CD14-positive monocyte (primary cell): ENCODE results near the gene HIBADH. TPM values are rescaled to one million over a fixed set of nuclear protein-coding genes. Genes with fewer than 3 reads are reported as not detected.

Experiments
- DNase-seq, 3 donors: peaks; one replicate each; pipeline ENCODE4 v3.0.0-alpha.2; 2011 to 2022
- H2AFZ ChIP-seq: 2 replicates; pipeline ENCODE4 v1.6.0; 2012; ENCODE audit warnings: mild to moderate bottlenecking, low read depth, low read length, inconsistent platforms; ENCODE audit not compliant: insufficient read depth, poor library complexity, severe bottlenecking
- H3K27ac ChIP-seq, 2 donors: 1 replicate in 1 of 2; 2 replicates in 1 of 2; pipeline ENCODE4 v1.5.1; 2012 to 2013; ENCODE audit warnings: low read length in 2 of 2, control low read depth in 1 of 2, inconsistent platforms in 1 of 2, low read depth in 1 of 2, mild to moderate bottlenecking in 1 of 2
- H3K27me3 ChIP-seq, 2 donors: one replicate each; pipeline versions ENCODE4 v1.6.0 to v1.6.1; 2011 to 2013; ENCODE audit warnings: low read length in 2 of 2; ENCODE audit not compliant: control insufficient read depth in 2 of 2, insufficient read depth in 2 of 2
- H3K36me3 ChIP-seq, 2 donors: replicated peaks in 1 of 2; 1 replicate in 1 of 2; 2 replicates in 1 of 2; pipeline versions ENCODE4 v1.5.1 to v1.6.1; 2012 to 2013; ENCODE audit warnings: low read length in 2 of 2, control low read depth in 1 of 2, inconsistent platforms in 1 of 2, mild to moderate bottlenecking in 1 of 2; ENCODE audit not compliant: insufficient read depth in 2 of 2, control insufficient read depth in 1 of 2
- H3K4me1 ChIP-seq, 2 donors: 1 replicate in 1 of 2; 2 replicates in 1 of 2; pipeline versions ENCODE4 v1.5.1 to v1.6.1; 2012 to 2013; ENCODE audit warnings: low read length in 2 of 2, control low read depth in 1 of 2, inconsistent platforms in 1 of 2, mild to moderate bottlenecking in 1 of 2, moderate library complexity in 1 of 2; ENCODE audit not compliant: insufficient read depth in 2 of 2, control insufficient read depth in 1 of 2
- H3K4me2 ChIP-seq: replicated peaks from 2 replicates; pipeline ENCODE3; 2012; ENCODE audit warnings: low read length, moderate library complexity, mild to moderate bottlenecking; ENCODE audit not compliant: poor library complexity, severe bottlenecking; ENCODE audit errors: extremely low read depth
- H3K4me3 ChIP-seq, 3 experiments: fragments of 200-600 bp in 1 of 3; sonication (generic) in 1 of 3; replicated peaks in 1 of 3; 1 replicate in 2 of 3; 2 replicates in 1 of 3; pipeline ENCODE4 v1.5.1; 2011 to 2013; ENCODE audit warnings: low read length in 3 of 3, mild to moderate bottlenecking in 3 of 3, control low read depth in 2 of 3, low read depth in 2 of 3, inconsistent platforms in 1 of 3, moderate library complexity in 1 of 3
- H3K79me2 ChIP-seq: 2 replicates; pipeline ENCODE4 v1.6.0; 2012; ENCODE audit warnings: mild to moderate bottlenecking, control low read depth, inconsistent platforms, low read length, moderate library complexity; ENCODE audit not compliant: insufficient read depth
- H3K9ac ChIP-seq: 2 replicates; pipeline ENCODE4 v1.6.0; 2017; ENCODE audit warnings: low read length, mild to moderate bottlenecking; ENCODE audit not compliant: insufficient read depth, poor library complexity, severe bottlenecking
- H3K9me3 ChIP-seq, 2 donors: replicated peaks in 1 of 2; 1 replicate in 1 of 2; 2 replicates in 1 of 2; pipeline versions ENCODE4 v1.5.1 to v1.6.1; 2012 to 2013; ENCODE audit warnings: low read length in 2 of 2, control low read depth in 1 of 2; ENCODE audit not compliant: control insufficient read depth in 1 of 2, insufficient read depth in 1 of 2
- H4K20me1 ChIP-seq: 2 replicates; pipeline ENCODE4 v1.6.0; 2012; ENCODE audit warnings: mild to moderate bottlenecking, low read length, control low read depth, moderate library complexity; ENCODE audit not compliant: insufficient read depth
- H3K27ac Mint-ChIP-seq, 7 donors: one replicate each; pipeline ENCODE4 v1.8.0; 2020; ENCODE audit warnings: mild to moderate bottlenecking in 7 of 7, mixed read lengths in 7 of 7, moderate library complexity in 6 of 7, inconsistent platforms in 2 of 7
- H3K27me3 Mint-ChIP-seq, 3 donors: one replicate each; pipeline ENCODE4 v1.8.0; 2021 to 2022; ENCODE audit warnings: low read depth in 3 of 3, mild to moderate bottlenecking in 3 of 3, mixed read lengths in 3 of 3, moderate library complexity in 3 of 3, inconsistent platforms in 1 of 3
- H3K36me3 Mint-ChIP-seq, 2 donors: one replicate each; pipeline ENCODE4 v1.8.0; 2020; ENCODE audit warnings: mixed read lengths in 2 of 2, inconsistent platforms in 1 of 2, mild to moderate bottlenecking in 1 of 2
- H3K4me1 Mint-ChIP-seq: one replicate; pipeline ENCODE4 v1.8.0; 2020; ENCODE audit warnings: mild to moderate bottlenecking, mixed read lengths
- H3K4me3 Mint-ChIP-seq, 2 donors: one replicate each; pipeline ENCODE4 v1.8.0; 2020; ENCODE audit warnings: mild to moderate bottlenecking in 2 of 2, mixed read lengths in 2 of 2, moderate library complexity in 1 of 2
- H3K9me3 Mint-ChIP-seq, 7 donors: one replicate each; pipeline ENCODE4 v1.8.0; 2020 to 2022; ENCODE audit warnings: mixed read lengths in 7 of 7, mild to moderate bottlenecking in 6 of 7, moderate library complexity in 6 of 7, inconsistent platforms in 2 of 7
- WGBS: methylation state at CpG from one replicate; pipeline ENCODE4 v1.1.5; 2013; ENCODE audit warnings: missing lambda C conversion rate; ENCODE audit not compliant: insufficient coverage; 5-methylcytosine and 5-hydroxymethylcytosine counted together
- intact Hi-C, 2 donors: fragments of 100-400 bp; cut with micrococcal nuclease; formaldehyde crosslinking; loops; one replicate each; pipeline versions ENCODE4 v1.15.0 to v1.15.1; 2023
- polyA plus RNA-seq, 3 donors: library from polyadenylated mRNA; depleted of rRNA in 1 of 3; unstranded in 2 of 3; stranded (reverse) in 1 of 3; fragments of 300-500 nt in 2 of 3; fragments of >200 nt in 1 of 3; fragmentation: Illumina TruSeq in 2 of 3; gene quantifications; 1 replicate in 2 of 3; 2 replicates in 1 of 3; pipeline ENCODE4 v1.2.3, GENCODE V29; 2012 to 2021
- TF ChIP-seq, protein P1 (sequence below): fragments of 200-600 bp; IDR thresholded peaks from one replicate; pipeline ENCODE4 v1.8.0; 2022; ENCODE audit warnings: antibody characterized with exemption, mild to moderate bottlenecking

HIBADH gene
- polyA plus RNA-seq, 3 donors = 8.9 to 29.1 (median 26.5) TPM

DNA sequence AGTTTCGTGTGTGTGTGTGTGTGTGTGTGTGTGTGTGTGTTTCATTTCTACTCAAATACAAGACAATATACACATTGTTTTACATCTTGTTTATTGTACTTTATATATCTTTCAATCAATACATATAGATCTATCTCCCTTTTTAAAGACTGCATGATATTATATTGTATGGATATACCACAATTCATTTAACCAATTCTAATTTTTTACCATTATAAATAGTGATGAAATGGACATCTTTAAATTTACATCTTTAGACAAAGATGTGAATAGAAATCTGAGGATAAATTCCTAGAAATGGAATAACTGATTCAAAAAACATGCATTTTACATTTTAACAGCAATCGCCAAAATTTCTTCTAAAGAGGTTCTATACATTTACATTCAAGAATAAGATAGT is 23.2 kb upstream of the HIBADH start:
- no peaks in the 10 kb centered on the region for H3K27me3 Mint-ChIP-seq
- no peaks in the 10 kb centered on the region for H3K36me3 Mint-ChIP-seq
- H3K4me3 Mint-ChIP-seq = no peak overlapping the region
- no peak overlapping the region for H3K4me3 ChIP-seq
- TF ChIP-seq, protein P1, sequence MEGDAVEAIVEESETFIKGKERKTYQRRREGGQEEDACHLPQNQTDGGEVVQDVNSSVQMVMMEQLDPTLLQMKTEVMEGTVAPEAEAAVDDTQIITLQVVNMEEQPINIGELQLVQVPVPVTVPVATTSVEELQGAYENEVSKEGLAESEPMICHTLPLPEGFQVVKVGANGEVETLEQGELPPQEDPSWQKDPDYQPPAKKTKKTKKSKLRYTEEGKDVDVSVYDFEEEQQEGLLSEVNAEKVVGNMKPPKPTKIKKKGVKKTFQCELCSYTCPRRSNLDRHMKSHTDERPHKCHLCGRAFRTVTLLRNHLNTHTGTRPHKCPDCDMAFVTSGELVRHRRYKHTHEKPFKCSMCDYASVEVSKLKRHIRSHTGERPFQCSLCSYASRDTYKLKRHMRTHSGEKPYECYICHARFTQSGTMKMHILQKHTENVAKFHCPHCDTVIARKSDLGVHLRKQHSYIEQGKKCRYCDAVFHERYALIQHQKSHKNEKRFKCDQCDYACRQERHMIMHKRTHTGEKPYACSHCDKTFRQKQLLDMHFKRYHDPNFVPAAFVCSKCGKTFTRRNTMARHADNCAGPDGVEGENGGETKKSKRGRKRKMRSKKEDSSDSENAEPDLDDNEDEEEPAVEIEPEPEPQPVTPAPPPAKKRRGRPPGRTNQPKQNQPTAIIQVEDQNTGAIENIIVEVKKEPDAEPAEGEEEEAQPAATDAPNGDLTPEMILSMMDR = no peak
- intact Hi-C loops = no loop called here
- no CpG with 5 or more reads among the region's 2 CpGs for WGBS
- H3K4me2 ChIP-seq = no peak overlapping the region
- H2AFZ ChIP-seq = no peak overlapping the region
- H4K20me1 ChIP-seq = no peaks in the 10 kb centered on the region
- DNase-seq = no peak
- no peak overlapping the region for H3K9ac ChIP-seq
- no peaks in the 10 kb centered on the region for H3K4me1 Mint-ChIP-seq
- H3K27me3 ChIP-seq = no peaks in the 10 kb centered on the region
- H3K79me2 ChIP-seq = no peaks in the 10 kb centered on the region
- no peak overlapping the region for H3K27ac Mint-ChIP-seq
- no peaks in the 10 kb centered on the region for H3K36me3 ChIP-seq
- peaks cover 0 to 5% (median 0%) of the 10 kb centered on the region in 7 donors for H3K9me3 Mint-ChIP-seq
- H3K4me1 ChIP-seq = no peaks in the 10 kb centered on the region
- no peaks in the 10 kb centered on the region for H3K9me3 ChIP-seq
- H3K27ac ChIP-seq = no peak overlapping the region

DNA sequence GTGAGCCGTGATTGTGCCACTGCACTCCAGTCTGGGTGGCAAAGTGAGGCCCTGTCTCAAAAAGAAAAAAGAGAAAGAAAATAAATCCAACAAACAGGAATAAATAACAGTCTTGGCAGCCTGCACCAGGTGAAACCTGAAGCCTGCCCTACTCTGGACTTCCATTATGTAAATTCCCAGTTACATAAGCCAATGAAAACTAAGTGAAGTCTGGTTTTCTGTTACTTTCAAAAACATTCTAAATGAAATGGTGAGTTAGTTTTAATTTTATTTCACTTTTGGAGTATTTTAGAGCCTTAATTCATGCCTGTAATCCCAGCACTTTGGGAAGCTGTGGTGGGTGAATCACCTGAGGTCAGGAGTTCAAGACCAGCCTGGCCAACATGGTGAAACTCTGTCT is 22.5 kb upstream of the HIBADH start:
- Histone ChIP-seq H3K9ac (no peak overlapping the region), H2AFZ (no peak overlapping the region), H3K4me2 (no peak overlapping the region), H3K4me1 (no peaks in the 10 kb centered on the region), H3K9me3 (no peaks in the 10 kb centered on the region), H4K20me1 (no peaks in the 10 kb centered on the region), H3K27ac (no peak overlapping the region), H3K27me3 (no peaks in the 10 kb centered on the region), H3K4me3 (no peak overlapping the region), H3K79me2 (no peaks in the 10 kb centered on the region), H3K36me3 (no peaks in the 10 kb centered on the region)
- intact Hi-C loops = no loop called here
- Mint-ChIP-seq H3K4me1 (no peaks in the 10 kb centered on the region), H3K9me3 (peaks cover 0 to 5% (median 0%) of the 10 kb centered on the region in 7 donors), H3K4me3 (no peak overlapping the region), H3K27ac (no peak overlapping the region), H3K36me3 (no peaks in the 10 kb centered on the region), H3K27me3 (no peaks in the 10 kb centered on the region)
- TF ChIP-seq, protein P1 = no peak
- DNase-seq = no peak
- 100% methylated on average over 1 of the region's 1 CpG for WGBS
